Measurements from ENCODE around the gene CCT7. TPM values are rescaled to one million over a fixed set of nuclear protein-coding genes. Genes with fewer than 3 reads are reported as not detected.

CCT7 gene
- total RNA-seq, 1 donor from 2014 or later, result 584 TPM

GRCh38 chr2:73252238-73253027 is 18.3 kb downstream of the CCT7 start:
- no peak for DNase-seq (ENCODE audit: low spot score)

GRCh38 chr2:73253400-73253799 is 19.3 kb downstream of the CCT7 start:
- Mint-ChIP-seq H3K27me3 (ENCODE audit: low read depth) (no peaks in the 10 kb centered on the region), H3K4me1 (ENCODE audit: low read depth) (no peaks in the 10 kb centered on the region), H3K27ac (no peak overlapping the region), H3K36me3 (ENCODE audit: low read depth) (peaks cover 59% of the 10 kb centered on the region), H3K4me3 (ENCODE audit: low read depth) (no peak overlapping the region), H3K9me3 (no peaks in the 10 kb centered on the region)
- intact Hi-C loops (cut with micrococcal nuclease), result no loop called here
- DNase-seq (ENCODE audit: low spot score), result no peak

More at GRCh38 chr2:73252238-73253027, 18.3 kb downstream of the CCT7 start:
- H3K4me3 Mint-ChIP-seq (ENCODE audit: low read depth), result no peak overlapping the region
- H3K9me3 Mint-ChIP-seq, result no peaks in the 10 kb centered on the region
- intact Hi-C loops (cut with micrococcal nuclease), result no loop called here
- no peak overlapping the region for H3K27ac Mint-ChIP-seq
- H3K4me1 Mint-ChIP-seq (ENCODE audit: low read depth), result no peaks in the 10 kb centered on the region
- H3K36me3 Mint-ChIP-seq (ENCODE audit: low read depth), result peaks cover 67% of the 10 kb centered on the region
- H3K27me3 Mint-ChIP-seq (ENCODE audit: low read depth), result no peaks in the 10 kb centered on the region

GRCh38 chr2:73253901-73254300 is 19.8 kb downstream of the CCT7 start:
- DNase-seq (ENCODE audit: low spot score), result no peak
- H3K27me3 Mint-ChIP-seq (ENCODE audit: low read depth), result no peaks in the 10 kb centered on the region
- no peaks in the 10 kb centered on the region for H3K9me3 Mint-ChIP-seq
- H3K36me3 Mint-ChIP-seq (ENCODE audit: low read depth), result peaks cover 54% of the 10 kb centered on the region
- H3K4me3 Mint-ChIP-seq (ENCODE audit: low read depth), result no peak overlapping the region
- no peaks in the 10 kb centered on the region for H3K4me1 Mint-ChIP-seq (ENCODE audit: low read depth)
- intact Hi-C loops (cut with micrococcal nuclease), result no loop called here
- H3K27ac Mint-ChIP-seq, result no peak overlapping the region

GRCh38 chr2:73254343-73255006 is 20.4 kb downstream of the CCT7 start:
- Mint-ChIP-seq H3K36me3 (ENCODE audit: low read depth) (peaks cover 52% of the 10 kb centered on the region), H3K9me3 (no peaks in the 10 kb centered on the region), H3K27ac (no peak overlapping the region), H3K27me3 (ENCODE audit: low read depth) (no peaks in the 10 kb centered on the region), H3K4me1 (ENCODE audit: low read depth) (no peaks in the 10 kb centered on the region), H3K4me3 (ENCODE audit: low read depth) (no peak overlapping the region)
- no peak for DNase-seq (ENCODE audit: low spot score)
- intact Hi-C loops (cut with micrococcal nuclease), result no loop called here

GRCh38 chr2:73255007-73255644 is 21.0 kb downstream of the CCT7 start:
- Mint-ChIP-seq H3K36me3 (ENCODE audit: low read depth) (peaks cover 49% of the 10 kb centered on the region), H3K27me3 (ENCODE audit: low read depth) (no peaks in the 10 kb centered on the region), H3K27ac (no peak overlapping the region), H3K4me1 (ENCODE audit: low read depth) (no peaks in the 10 kb centered on the region), H3K4me3 (ENCODE audit: low read depth) (no peak overlapping the region), H3K9me3 (no peaks in the 10 kb centered on the region)
- no peak for DNase-seq (ENCODE audit: low spot score)
- intact Hi-C loops (cut with micrococcal nuclease), result no loop called here

- no peak overlapping the region for H3K4me3 Mint-ChIP-seq (ENCODE audit: low read depth)
- H3K27ac Mint-ChIP-seq, result no peak overlapping the region
- H3K4me1 Mint-ChIP-seq (ENCODE audit: low read depth), result no peaks in the 10 kb centered on the region
- H3K9me3 Mint-ChIP-seq, result no peaks in the 10 kb centered on the region
- peaks cover 39% of the 10 kb centered on the region for H3K36me3 Mint-ChIP-seq (ENCODE audit: low read depth)
- intact Hi-C loops (cut with micrococcal nuclease), result no loop called here
- H3K27me3 Mint-ChIP-seq (ENCODE audit: low read depth), result no peaks in the 10 kb centered on the region
- DNase-seq (ENCODE audit: low spot score), result no peak
Measured at GRCh38 chr2:73255907-73256617, 22.0 kb downstream of the CCT7 start.

- peaks cover 38% of the 10 kb centered on the region for H3K36me3 Mint-ChIP-seq (ENCODE audit: low read depth)
- intact Hi-C loops (cut with micrococcal nuclease), result no loop called here
- no peaks in the 10 kb centered on the region for H3K9me3 Mint-ChIP-seq
- DNase-seq (ENCODE audit: low spot score), result no peak
- no peaks in the 10 kb centered on the region for H3K4me1 Mint-ChIP-seq (ENCODE audit: low read depth)
- no peak overlapping the region for H3K27ac Mint-ChIP-seq
- no peaks in the 10 kb centered on the region for H3K27me3 Mint-ChIP-seq (ENCODE audit: low read depth)
- H3K4me3 Mint-ChIP-seq (ENCODE audit: low read depth), result no peak overlapping the region
Measured at GRCh38 chr2:73256618-73256922, 22.5 kb downstream of the CCT7 start.

GRCh38 chr2:73257021-73257420 is 22.9 kb downstream of the CCT7 start:
- H3K4me3 Mint-ChIP-seq (ENCODE audit: low read depth), result no peak overlapping the region
- no peaks in the 10 kb centered on the region for H3K4me1 Mint-ChIP-seq (ENCODE audit: low read depth)
- peaks cover 36% of the 10 kb centered on the region for H3K36me3 Mint-ChIP-seq (ENCODE audit: low read depth)
- no peak for DNase-seq (ENCODE audit: low spot score)
- intact Hi-C loops (cut with micrococcal nuclease), result no loop called here
- no peaks in the 10 kb centered on the region for H3K9me3 Mint-ChIP-seq
- no peaks in the 10 kb centered on the region for H3K27me3 Mint-ChIP-seq (ENCODE audit: low read depth)
- no peak overlapping the region for H3K27ac Mint-ChIP-seq

GRCh38 chr2:73257425-73258125 is 23.5 kb downstream of the CCT7 start:
- no peak overlapping the region for H3K4me3 Mint-ChIP-seq (ENCODE audit: low read depth)
- peaks cover 31% of the 10 kb centered on the region for H3K36me3 Mint-ChIP-seq (ENCODE audit: low read depth)
- H3K9me3 Mint-ChIP-seq, result no peaks in the 10 kb centered on the region
- H3K27ac Mint-ChIP-seq, result no peak overlapping the region
- H3K4me1 Mint-ChIP-seq (ENCODE audit: low read depth), result no peaks in the 10 kb centered on the region
- intact Hi-C loops (cut with micrococcal nuclease), result no loop called here
- no peak for DNase-seq (ENCODE audit: low spot score)
- H3K27me3 Mint-ChIP-seq (ENCODE audit: low read depth), result no peaks in the 10 kb centered on the region

- intact Hi-C loops (cut with micrococcal nuclease), result no loop called here
Measured at GRCh38 chr2:73258186-73258912, 24.2 kb downstream of the CCT7 start.

GRCh38 chr2:73258913-73259215 is 24.8 kb downstream of the CCT7 start:
- intact Hi-C loops (cut with micrococcal nuclease), result no loop called here
- no peak for DNase-seq (ENCODE audit: low spot score)
- H3K4me3 Mint-ChIP-seq (ENCODE audit: low read depth), result no peak overlapping the region
- H3K9me3 Mint-ChIP-seq, result no peaks in the 10 kb centered on the region
- no peaks in the 10 kb centered on the region for H3K4me1 Mint-ChIP-seq (ENCODE audit: low read depth)
- H3K36me3 Mint-ChIP-seq (ENCODE audit: low read depth), result peaks cover 22% of the 10 kb centered on the region
- no peaks in the 10 kb centered on the region for H3K27me3 Mint-ChIP-seq (ENCODE audit: low read depth)
- H3K27ac Mint-ChIP-seq, result no peak overlapping the region

More at GRCh38 chr2:73258186-73258912, 24.2 kb downstream of the CCT7 start:
- Mint-ChIP-seq H3K9me3 (no peaks in the 10 kb centered on the region), H3K27ac (no peak overlapping the region), H3K4me3 (ENCODE audit: low read depth) (no peak overlapping the region), H3K27me3 (ENCODE audit: low read depth) (no peaks in the 10 kb centered on the region), H3K36me3 (ENCODE audit: low read depth) (peaks cover 24% of the 10 kb centered on the region), H3K4me1 (ENCODE audit: low read depth) (no peaks in the 10 kb centered on the region)
- no peak for DNase-seq (ENCODE audit: low spot score)

- Mint-ChIP-seq H3K4me1 (ENCODE audit: low read depth) (no peaks in the 10 kb centered on the region), H3K27ac (no peak overlapping the region), H3K27me3 (ENCODE audit: low read depth) (no peaks in the 10 kb centered on the region), H3K4me3 (ENCODE audit: low read depth) (no peak overlapping the region), H3K36me3 (ENCODE audit: low read depth) (peaks cover 24% of the 10 kb centered on the region), H3K9me3 (no peaks in the 10 kb centered on the region)
- intact Hi-C loops (cut with micrococcal nuclease), result no loop called here
- no peak for DNase-seq (ENCODE audit: low spot score)
Measured at GRCh38 chr2:73259276-73259675, 25.2 kb downstream of the CCT7 start.

Data from activated T-helper 2 cell treated with anti-CD3 and anti-CD28 coated beads, Interferon-gamma antibody, Interleukin-2, Interleukin-4, amounts not matched to agents 10 μg/mL and 5 μg/mL and 100 μg/mL, durations not matched to agents 14 hours and 24 hours and 36 hours (primary cell).